ENCODE measurements around the gene USP6NL.

Gene USP6NL

GRCh38 chr10:11473128-11473760 is 138.2 kb downstream of the USP6NL start:
- no peak for DNase-seq

DNA sequence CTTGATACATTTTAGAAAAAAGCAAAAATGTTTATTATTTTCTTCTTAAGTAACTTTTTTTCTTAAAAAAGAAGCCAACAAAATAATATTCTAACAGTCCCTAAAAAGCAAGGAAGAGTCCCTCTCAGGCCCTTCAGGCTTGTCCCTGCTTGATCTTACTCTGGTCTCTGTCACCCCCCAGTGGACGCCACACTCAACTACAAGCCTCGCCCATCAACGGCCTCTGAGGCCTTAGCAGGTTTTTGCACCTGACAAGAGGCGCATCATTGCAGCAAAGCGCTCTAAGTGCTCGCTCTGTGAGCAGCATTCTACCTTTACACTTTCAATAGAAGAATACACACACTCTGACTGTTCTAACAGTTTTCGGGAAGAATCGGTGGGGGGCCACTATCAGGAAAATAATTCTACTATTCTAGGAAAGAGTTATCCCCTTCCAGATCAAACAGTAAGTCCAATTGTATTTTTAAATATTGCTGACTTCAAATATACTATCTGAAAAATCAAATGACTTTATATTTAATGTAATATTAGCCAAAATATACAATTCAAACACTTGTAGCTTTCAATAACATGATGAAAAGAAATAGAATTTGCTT is 139.2 kb downstream of the USP6NL start:
- DNase-seq: peak; percentile 53

DNA sequence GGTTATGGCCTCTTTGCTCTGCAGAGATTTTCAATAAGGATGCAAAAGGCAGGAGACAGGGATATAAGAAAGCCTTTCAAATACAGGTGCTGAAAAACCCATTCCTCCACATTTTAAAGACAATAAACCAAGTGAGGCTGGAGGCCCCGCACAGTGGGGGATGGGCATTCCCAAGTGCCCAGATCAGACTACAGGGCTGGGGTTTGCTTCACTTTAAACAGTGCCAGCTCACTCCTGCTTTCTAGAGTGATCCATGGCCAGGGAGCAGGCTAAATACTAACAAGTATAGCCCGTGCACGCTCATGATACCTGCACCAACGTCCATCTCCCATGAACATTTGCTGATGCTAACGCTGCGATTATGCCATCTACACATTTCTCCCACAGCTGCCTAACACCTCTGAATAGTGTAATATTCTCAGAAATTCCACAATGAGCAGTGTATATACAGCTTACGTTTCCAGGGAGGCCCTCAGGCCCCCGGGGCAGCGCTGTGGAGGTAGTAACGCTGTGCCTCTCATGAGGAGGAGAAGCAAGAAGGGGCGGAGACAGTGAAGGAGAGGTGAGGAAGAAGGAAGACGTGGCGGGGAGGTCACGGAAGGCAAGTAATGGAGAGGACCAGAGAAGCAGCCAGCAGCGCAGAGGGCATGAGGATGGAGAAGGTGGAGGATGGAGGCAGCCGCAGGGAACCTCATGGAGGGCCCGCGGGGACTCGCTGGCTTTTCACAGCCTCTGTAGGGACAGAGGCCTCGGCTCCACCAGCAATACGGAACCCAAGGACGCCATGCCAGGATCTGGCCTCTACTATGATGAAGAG is 141.7 kb downstream of the USP6NL start:
- no peak for DNase-seq

DNA sequence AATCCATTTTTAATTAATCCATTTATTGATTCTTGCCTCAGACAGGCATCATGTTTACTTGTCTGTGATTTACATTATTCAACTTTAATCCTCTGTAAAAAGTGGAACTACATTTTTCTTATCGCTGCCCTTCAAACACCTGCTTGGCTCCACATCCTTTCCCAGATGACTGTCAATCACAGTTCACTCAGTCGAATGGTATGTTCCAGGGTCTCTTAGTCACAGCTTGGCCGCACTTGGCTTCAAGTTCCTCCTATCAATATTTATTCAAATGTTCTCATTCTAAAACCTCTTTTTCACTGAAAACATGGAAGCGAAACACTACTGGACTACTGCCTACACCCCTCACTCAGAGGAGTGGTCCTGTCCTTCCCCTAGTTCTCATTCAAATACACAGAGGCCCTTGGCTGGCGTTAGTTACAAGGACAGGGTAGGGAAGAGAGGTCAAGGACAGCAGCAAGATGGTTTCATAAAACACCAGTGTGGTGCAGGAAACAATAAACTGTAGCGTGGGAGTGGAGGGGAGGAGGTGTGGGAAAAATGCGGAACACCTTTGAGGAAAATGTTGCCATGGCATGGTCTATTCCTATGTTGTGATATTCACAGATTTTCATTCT is 143.2 kb downstream of the USP6NL start:
- peak; percentile 12 for DNase-seq

DNA sequence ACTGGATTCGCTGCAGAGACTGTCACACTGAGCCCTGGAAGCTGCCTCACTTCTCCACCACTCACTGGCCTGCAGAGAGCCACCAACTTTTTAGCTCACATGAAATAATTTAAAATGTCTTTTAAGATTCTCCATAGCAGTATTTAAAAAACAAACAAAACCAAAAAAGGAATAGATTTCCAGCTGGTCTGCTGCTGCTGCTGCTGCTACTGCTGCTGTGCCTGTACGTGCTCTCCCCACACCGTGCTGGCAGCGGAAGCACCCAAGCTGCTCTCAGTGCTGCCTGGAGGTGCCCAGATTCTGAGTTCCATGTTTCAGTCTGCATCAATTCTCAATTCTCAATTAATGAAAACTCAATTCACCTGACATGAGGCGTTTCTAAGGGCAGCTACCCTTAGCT is 146.0 kb downstream of the USP6NL start:
- no peak for DNase-seq

DNA sequence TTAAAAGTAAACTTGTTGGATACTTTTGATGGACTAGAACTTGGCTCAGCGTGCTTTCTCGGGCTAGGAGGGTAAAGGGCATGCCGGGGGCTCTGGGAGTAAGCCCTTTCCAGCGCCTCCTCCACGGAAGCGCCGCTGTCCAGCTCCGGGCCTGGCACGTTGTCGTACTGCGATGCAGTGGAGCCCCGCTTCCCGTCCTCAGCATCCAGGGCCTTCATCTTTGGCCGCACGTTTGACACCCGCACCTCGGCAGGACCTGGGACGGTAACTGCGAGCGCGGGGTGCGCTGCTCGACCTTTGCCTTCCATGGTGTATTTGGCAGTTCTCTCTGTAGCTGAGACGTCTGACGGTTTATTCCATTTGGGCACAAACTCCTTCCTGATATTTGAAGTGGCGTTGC is 148.3 kb downstream of the USP6NL start:
- no peak for DNase-seq

DNA sequence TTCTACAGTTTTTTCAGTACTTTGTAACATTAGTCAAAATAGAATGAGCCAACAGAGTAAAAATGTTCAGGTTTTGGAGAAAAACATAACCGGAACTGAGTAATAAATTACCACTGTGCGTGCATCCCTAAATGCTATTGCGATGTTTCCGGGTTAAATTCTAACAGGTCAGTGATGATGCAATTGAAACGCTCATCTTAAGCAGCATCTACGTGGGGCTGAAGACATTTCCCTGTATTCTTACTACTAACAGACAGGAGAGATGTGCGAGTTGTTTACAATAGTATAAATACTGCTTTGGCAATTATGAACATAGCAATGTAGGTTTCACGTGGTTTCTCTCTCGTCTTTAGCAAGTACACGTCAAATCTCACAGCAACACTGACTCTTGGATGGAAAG is 149.4 kb downstream of the USP6NL start:
- DNase-seq: no peak

DNA sequence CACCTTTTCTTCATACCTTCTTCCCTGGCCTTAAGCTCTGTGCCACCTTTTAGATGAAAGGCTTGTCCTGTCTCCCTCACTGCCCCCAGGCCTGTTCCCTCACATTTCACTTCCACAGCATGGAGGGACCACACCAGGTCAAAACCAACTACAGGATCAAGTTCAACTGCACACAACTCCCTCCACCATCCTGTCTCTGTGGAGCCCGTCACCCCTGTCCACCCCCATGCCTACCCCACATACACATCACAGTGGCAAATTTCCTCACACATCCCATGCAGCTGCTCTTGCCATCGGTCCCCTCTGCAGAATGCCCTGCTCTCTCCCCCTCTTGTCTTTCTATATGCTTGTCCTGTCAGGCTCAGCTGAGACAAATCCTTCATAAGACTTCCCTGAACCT is 154.1 kb downstream of the USP6NL start:
- DNase-seq: no peak

DNA sequence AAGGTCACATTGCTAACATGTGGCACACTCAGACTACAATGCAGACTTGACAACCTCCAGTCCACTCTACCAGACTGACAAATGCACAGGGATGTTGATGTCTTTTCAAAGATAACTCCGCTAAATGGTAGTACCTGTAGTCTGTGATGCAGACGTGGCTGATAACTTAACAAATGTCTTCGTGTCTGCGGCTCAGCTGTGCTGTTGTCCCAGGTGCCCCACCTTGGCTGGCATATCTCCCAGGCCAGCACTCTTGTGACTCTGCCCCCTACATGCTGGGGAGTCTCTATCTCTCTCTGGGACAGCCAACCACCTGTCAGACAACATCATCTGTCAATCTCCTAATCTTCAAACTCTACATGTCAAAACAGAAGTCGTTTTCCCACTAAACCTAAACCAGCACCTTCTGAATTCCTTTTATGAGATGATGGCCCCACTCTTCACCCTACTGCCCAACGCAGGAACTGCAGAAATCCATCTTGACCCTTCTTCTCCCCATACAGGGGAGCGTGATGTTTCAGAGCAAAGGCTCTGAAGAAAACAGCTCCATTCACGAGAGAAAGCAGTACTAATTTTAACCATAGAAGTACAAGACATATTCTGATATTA is 156.4 kb downstream of the USP6NL start:
- no peak for DNase-seq

GRCh38 chr10:11454160-11454559 is 157.3 kb downstream of the USP6NL start:
- no peak for DNase-seq

- no peak for DNase-seq
These were observed 159.7 kb downstream of the USP6NL start for GRCh38 chr10:11451640-11452260.

GRCh38 chr10:11450427-11450826 is 161.0 kb downstream of the USP6NL start:
- no peak for DNase-seq

GRCh38 chr10:11449761-11450160 is 161.7 kb downstream of the USP6NL start:
- no peak for DNase-seq

- no peak for DNase-seq
These were observed 162.8 kb downstream of the USP6NL start for GRCh38 chr10:11448545-11449244.

DNA sequence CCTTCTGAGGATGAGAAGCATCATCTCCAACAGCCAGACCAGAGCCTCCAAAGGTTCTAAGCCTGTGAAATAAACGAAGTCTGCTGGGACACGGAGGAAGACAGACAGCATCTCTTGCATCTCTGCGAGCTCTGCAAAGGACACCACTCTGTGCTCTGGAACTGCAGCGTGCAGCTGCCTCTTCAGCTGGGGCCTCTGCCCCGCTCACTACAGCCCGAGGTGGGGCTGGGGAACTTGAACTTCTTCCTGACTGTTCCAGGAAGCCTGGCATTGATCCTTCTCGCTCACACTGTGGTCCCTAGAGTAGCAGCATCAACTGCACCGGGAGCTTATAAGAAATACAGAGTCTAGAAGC is 163.3 kb downstream of the USP6NL start:
- no peak for DNase-seq

- no peak for DNase-seq
These were observed 163.9 kb downstream of the USP6NL start for GRCh38 chr10:11447586-11447985.

DNA sequence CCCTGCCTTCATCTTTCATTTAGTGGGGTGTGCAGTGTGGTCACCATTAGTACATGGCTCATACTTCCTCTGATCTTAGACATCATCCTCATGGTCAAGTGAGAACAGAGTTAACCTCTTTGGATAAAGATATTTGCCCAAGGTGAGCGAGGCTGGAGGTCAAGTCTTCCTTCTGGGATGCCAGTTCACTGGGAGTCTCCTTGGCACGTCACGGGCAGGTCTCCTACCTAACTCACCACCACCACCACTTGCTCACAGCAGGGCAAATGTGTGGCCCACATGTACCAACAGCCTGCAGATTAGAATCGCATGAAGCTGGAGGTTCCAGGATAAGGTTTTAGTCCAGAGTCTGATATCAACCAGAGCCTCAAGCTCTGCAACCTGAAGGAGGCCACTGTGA is 164.6 kb downstream of the USP6NL start:
- DNase-seq: no peak

DNA sequence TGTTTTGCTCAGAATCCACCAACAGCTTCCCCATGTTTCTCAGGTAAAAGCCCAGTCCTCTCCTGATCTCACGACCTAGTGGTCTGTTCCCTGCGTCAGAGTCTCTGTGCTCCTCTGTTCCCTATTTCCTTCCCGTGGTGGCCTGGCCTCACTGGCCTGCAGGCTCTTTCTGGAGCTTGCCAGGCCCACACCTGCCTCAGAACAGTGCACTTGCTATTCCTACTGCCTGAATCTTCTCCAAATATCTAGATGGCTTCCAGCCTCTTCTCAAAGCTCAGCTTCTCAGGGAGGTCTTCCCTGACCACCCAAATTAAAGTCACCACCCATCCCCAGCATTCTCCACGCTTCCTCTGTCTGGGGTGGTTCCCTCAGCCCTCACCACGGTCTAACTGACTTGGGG is 165.3 kb downstream of the USP6NL start:
- DNase-seq: no peak

- no peak for DNase-seq
These were observed 166.8 kb downstream of the USP6NL start for GRCh38 chr10:11444531-11445228.

- no peak for DNase-seq
These were observed 167.3 kb downstream of the USP6NL start for GRCh38 chr10:11444155-11444530.

GRCh38 chr10:11443468-11444154 is 167.8 kb downstream of the USP6NL start:
- DNase-seq: no peak

Data from fibroblast of skin of back (primary cell).